Measurements from ENCODE around the gene ZNF778. TPM values are rescaled to one million over a fixed set of nuclear protein-coding genes. Genes with fewer than 3 reads are reported as not detected.

The ZNF778 gene
- total RNA-seq, 1 experiment from 2014 or later: 16.4 TPM

DNA sequence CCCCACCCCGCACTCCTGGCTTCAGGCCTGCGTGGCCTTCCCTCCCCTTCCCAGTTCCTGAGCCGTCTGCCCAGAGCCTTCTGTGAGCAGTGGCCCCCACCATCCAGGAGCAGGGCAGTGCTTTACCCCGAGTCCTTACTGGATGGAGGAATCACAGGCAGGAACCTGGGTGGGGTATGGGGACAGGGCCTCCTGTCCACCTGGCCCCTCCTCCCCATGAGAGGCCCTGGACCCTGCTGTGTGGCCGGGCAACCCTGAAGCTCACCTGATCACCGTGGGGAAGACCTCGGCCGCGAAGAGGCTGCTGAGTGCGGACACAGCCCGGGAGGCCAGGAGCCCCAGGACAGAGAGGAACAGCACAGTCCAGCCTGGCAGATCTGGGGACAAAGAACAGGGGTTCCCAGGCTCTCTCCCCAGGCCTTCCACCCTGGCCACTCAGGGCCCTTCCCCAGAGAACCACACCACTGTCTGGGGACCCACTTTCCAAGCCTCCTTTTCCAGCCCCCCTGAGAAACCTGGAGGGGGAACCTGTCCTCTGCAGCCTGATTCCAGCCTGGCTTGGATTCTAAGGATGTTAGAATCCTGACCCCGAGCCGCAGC lies 20.4 kb upstream of the ZNF778 start:
- TF ChIP-seq, protein P1, sequence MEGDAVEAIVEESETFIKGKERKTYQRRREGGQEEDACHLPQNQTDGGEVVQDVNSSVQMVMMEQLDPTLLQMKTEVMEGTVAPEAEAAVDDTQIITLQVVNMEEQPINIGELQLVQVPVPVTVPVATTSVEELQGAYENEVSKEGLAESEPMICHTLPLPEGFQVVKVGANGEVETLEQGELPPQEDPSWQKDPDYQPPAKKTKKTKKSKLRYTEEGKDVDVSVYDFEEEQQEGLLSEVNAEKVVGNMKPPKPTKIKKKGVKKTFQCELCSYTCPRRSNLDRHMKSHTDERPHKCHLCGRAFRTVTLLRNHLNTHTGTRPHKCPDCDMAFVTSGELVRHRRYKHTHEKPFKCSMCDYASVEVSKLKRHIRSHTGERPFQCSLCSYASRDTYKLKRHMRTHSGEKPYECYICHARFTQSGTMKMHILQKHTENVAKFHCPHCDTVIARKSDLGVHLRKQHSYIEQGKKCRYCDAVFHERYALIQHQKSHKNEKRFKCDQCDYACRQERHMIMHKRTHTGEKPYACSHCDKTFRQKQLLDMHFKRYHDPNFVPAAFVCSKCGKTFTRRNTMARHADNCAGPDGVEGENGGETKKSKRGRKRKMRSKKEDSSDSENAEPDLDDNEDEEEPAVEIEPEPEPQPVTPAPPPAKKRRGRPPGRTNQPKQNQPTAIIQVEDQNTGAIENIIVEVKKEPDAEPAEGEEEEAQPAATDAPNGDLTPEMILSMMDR (conservative IDR thresholded peaks at IDR 0.05): no peak
- Histone ChIP-seq H3K79me1 (ENCODE audit: insufficient read depth, low read depth, low read length, poor library complexity, severe bottlenecking) (no peaks in the 10 kb centered on the region), H3K4me2 (ENCODE audit: insufficient read depth, insufficient read length, low read length) (no peak overlapping the region), H2BK120ac (ENCODE audit: low read depth, low read length, poor library complexity, severe bottlenecking) (no peak overlapping the region), H3K27me3 (ENCODE audit: insufficient read depth, low read length) (no peaks in the 10 kb centered on the region; the same call in 1 of the 2 replicates), H2AK5ac (ENCODE audit: insufficient read length, low read length) (no peak overlapping the region), H3K14ac (ENCODE audit: insufficient read depth, low read length) (no peak overlapping the region), H4K5ac (ENCODE audit: insufficient read length, low read depth, low read length) (no peak overlapping the region), H3K56ac (ENCODE audit: insufficient read length, low read depth, low read length) (no peak overlapping the region), H4K20me1 (ENCODE audit: control insufficient read depth, insufficient read depth, insufficient read length) (no peaks in the 10 kb centered on the region), H3K18ac (ENCODE audit: insufficient read length, low read depth, low read length) (no peak overlapping the region), H4K91ac (ENCODE audit: insufficient read length, low read depth, low read length) (no peak overlapping the region), H3K27ac (ENCODE audit: insufficient read length, low read depth, low read length) (no peak overlapping the region), H3K23me2 (ENCODE audit: insufficient read length, low read depth, low read length, poor library complexity, severe bottlenecking) (peaks cover 10% of the 10 kb centered on the region), H2BK12ac (ENCODE audit: insufficient read length, low read depth, low read length) (no peak overlapping the region), H3K9me3 (ENCODE audit: control insufficient read depth, low read depth, low read length) (no peaks in the 10 kb centered on the region), H2BK5ac (ENCODE audit: insufficient read length, low read length) (no peak overlapping the region), H2BK20ac (ENCODE audit: low read depth, low read length, poor library complexity, severe bottlenecking) (no peak overlapping the region), H4K8ac (replicated peaks; ENCODE audit: insufficient read length, low read depth, low read length) (no peak overlapping the region), H3K79me2 (ENCODE audit: insufficient read depth, low read length) (no peaks in the 10 kb centered on the region), H2AFZ (ENCODE audit: low read length) (no peak overlapping the region), H3K4me1 (ENCODE audit: insufficient read depth, low read length) (no peaks in the 10 kb centered on the region), H3K9ac (ENCODE audit: extremely low read depth, insufficient read length, low read length) (no peak overlapping the region), H3T11ph (ENCODE audit: low read length) (no peak overlapping the region), H3K23ac (ENCODE audit: insufficient read length, low read depth, low read length) (no peak overlapping the region), H3K4ac (ENCODE audit: low read depth, low read length) (no peak overlapping the region), H2BK15ac (ENCODE audit: low read depth, low read length) (no peak overlapping the region)
- H3K4me3 Mint-ChIP-seq: no peak overlapping the region
- WGBS (ENCODE audit: extremely low coverage, insufficient read length, low lambda C conversion rate): no CpG with 5 or more reads among the region's 13 CpGs
- H3K27ac Mint-ChIP-seq: no peak overlapping the region; a peak in 1 of 7 replicates
- H3K4me1 Mint-ChIP-seq: peaks cover 6 to 9% of the 10 kb centered on the region in 2 experiments; a peak in 2 of 4 replicates
- no peaks in the 10 kb centered on the region for H3K9me3 Mint-ChIP-seq
- no peak for DNase-seq
- H3K36me3 Mint-ChIP-seq (ENCODE audit: insufficient read depth in 1 of 3, low read depth in 3 of 3): no peaks in the 10 kb centered on the region
- peaks cover 31% of the 10 kb centered on the region for H3K27me3 Mint-ChIP-seq (ENCODE audit: low read depth)
